GM12878 (cell line): ENCODE data around the gene JAG1. TPM values are rescaled to one million over a fixed set of nuclear protein-coding genes. Genes with fewer than 3 reads are reported as not detected.

ENCODE experiments used
- ATAC-seq: fragments of 200-7000 bp; cut with Tn5 transposase; 3 replicates; pipeline ENCODE4 v1.9.1; 2020; ENCODE audit warnings: mild to moderate bottlenecking, moderate library complexity
- BruUV-seq: library from RNA; stranded (reverse); fragments of 400-500 nt; replicated peaks from 2 replicates; lab custom pipeline; 2021; lab: Mats Ljungman, UMichigan
- CTCF ChIA-PET: fragments of 300-600 bp; sonication (Branson Sonifier 250); formaldehyde crosslinking; extraction: SDS; loops from one replicate; lab custom pipeline; 2021; ENCODE audit warnings: inconsistent platforms; lab: Yijun Ruan, JAX
- POLR2A ChIA-PET: fragments of 350-600 bp; formaldehyde crosslinking; extraction: SDS; loops from one replicate; lab custom pipeline; 2021; ENCODE audit warnings: inconsistent platforms; lab: Charles Lee
- RAD21 ChIA-PET: fragments of 300-600 bp; sonication (Branson Sonifier 250); formaldehyde crosslinking; loops from one replicate; lab custom pipeline; 2023; ENCODE audit warnings: antibody characterized with exemption; ENCODE audit not compliant: unreplicated experiment; lab: Charles Lee
- SMC1A ChIA-PET: fragments of 300-600 bp; sonication (Branson Sonifier 250); formaldehyde crosslinking; loops from one replicate; lab custom pipeline; 2023; ENCODE audit not compliant: unreplicated experiment, uncharacterized antibody; lab: Charles Lee
- DNase-seq: peaks from one replicate; pipeline ENCODE4 v3.0.0-alpha.2; 2011; ENCODE audit warnings: low read depth, low spot score
- FAIRE-seq: peaks from 3 replicates; lab custom pipeline; 2011; peaks lifted over from hg19 to GRCh38; lab: Jason Lieb, UNC
- H2AFZ ChIP-seq: 2 replicates; pipeline ENCODE4 v1.6.0; 2011; ENCODE audit warnings: low read depth, low read length, control low read depth; ENCODE audit not compliant: control insufficient read depth
- H3K27ac ChIP-seq: 2 replicates; pipeline ENCODE4 v1.5.1; 2011; ENCODE audit warnings: control low read depth; ENCODE audit not compliant: control insufficient read depth, insufficient read depth
- H3K27me3 ChIP-seq, 2 experiments: replicated peaks in 1 of 2; 2 replicates each; pipeline versions ENCODE4 v1.6.0 to v1.6.1; 2011; ENCODE audit warnings: low read length in 1 of 2; ENCODE audit not compliant: control insufficient read depth in 2 of 2, insufficient read depth in 2 of 2
- H3K36me3 ChIP-seq, 2 experiments: 2 replicates each; pipeline ENCODE4 v1.5.1; 2011; ENCODE audit warnings: low read length in 1 of 2; ENCODE audit not compliant: control insufficient read depth in 2 of 2, insufficient read depth in 2 of 2
- H3K4me1 ChIP-seq: 2 replicates; pipeline ENCODE4 v1.6.1; 2011; ENCODE audit warnings: mild to moderate bottlenecking, low read length, moderate library complexity, mixed read lengths; ENCODE audit not compliant: control insufficient read depth, insufficient read depth
- H3K4me2 ChIP-seq: 2 replicates; pipeline ENCODE4 v1.6.0; 2011; ENCODE audit warnings: control low read depth; ENCODE audit not compliant: control insufficient read depth, insufficient read depth
- H3K4me3 ChIP-seq: fragments of 200-600 bp; sonication (generic); 2 replicates; pipeline ENCODE4 v1.5.1; 2016
- H3K79me2 ChIP-seq: 2 replicates; pipeline ENCODE4 v1.6.0; 2011; ENCODE audit warnings: low read length; ENCODE audit not compliant: control insufficient read depth, insufficient read depth
- H3K9ac ChIP-seq: 2 replicates; pipeline ENCODE4 v1.8.0; 2011; ENCODE audit warnings: low read length, control low read depth, mixed read lengths; ENCODE audit not compliant: control insufficient read depth, insufficient read depth
- H3K9me3 ChIP-seq: replicated peaks from 3 replicates; pipeline ENCODE4 v1.5.1; 2011; ENCODE audit warnings: mild to moderate bottlenecking, low read length; ENCODE audit not compliant: control insufficient read depth, insufficient read depth
- H4K20me1 ChIP-seq: 2 replicates; pipeline ENCODE4 v1.6.0; 2011; ENCODE audit not compliant: control insufficient read depth, insufficient read depth
- ATF2 ChIP-seq: IDR thresholded peaks from 2 replicates; pipeline ENCODE4 v1.6.1; 2012; ENCODE audit warnings: low read length, inconsistent platforms
- CHD2 ChIP-seq: IDR thresholded peaks from 2 replicates; pipeline ENCODE4 v1.6.1; 2011; ENCODE audit warnings: low read depth, low read length, improper control_type of control experiment, borderline replicate concordance
- E2F4 ChIP-seq: IDR thresholded peaks from 2 replicates; pipeline ENCODE4 v1.6.1; 2012; ENCODE audit warnings: low read depth, low read length, improper control_type of control experiment
- GATAD2B ChIP-seq: fragments of 450-650 bp; conservative IDR thresholded peaks from 2 replicates; pipeline ENCODE4 v1.6.1; 2017; ENCODE audit warnings: low read depth, mild to moderate bottlenecking, moderate library complexity
- HDGF ChIP-seq: fragments of 450-650 bp; IDR thresholded peaks from 2 replicates; pipeline ENCODE4 v1.6.1; 2016; ENCODE audit warnings: antibody characterized with exemption
- KDM1A ChIP-seq: fragments of 200-600 bp; sonication (generic); IDR thresholded peaks from 2 replicates; pipeline ENCODE4 v1.6.1; 2016; ENCODE audit warnings: borderline replicate concordance
- PML ChIP-seq: IDR thresholded peaks from 2 replicates; pipeline ENCODE4 v1.6.1; 2012; ENCODE audit warnings: low read length, inconsistent platforms
- RUNX3 ChIP-seq: IDR thresholded peaks from 2 replicates; pipeline ENCODE4 v1.6.1; 2012; ENCODE audit warnings: low read length, inconsistent platforms
- SIX5 ChIP-seq: IDR thresholded peaks from 2 replicates; pipeline ENCODE4 v1.6.1; 2011; ENCODE audit warnings: mild to moderate bottlenecking, low read depth, low read length, moderate library complexity; ENCODE audit not compliant: severe bottlenecking
- SMAD1 ChIP-seq: fragments of 450-650 bp; IDR thresholded peaks from 2 replicates; pipeline ENCODE4 v1.6.1; 2018; ENCODE audit warnings: mild to moderate bottlenecking, low read depth; ENCODE audit not compliant: partially characterized antibody
- SRF ChIP-seq, 2 experiments: IDR thresholded peaks; 2 replicates each; pipeline ENCODE4 v1.6.1; 2011; ENCODE audit warnings: low read depth in 2 of 2, low read length in 2 of 2, mild to moderate bottlenecking in 1 of 2, moderate library complexity in 1 of 2
- TBL1XR1 ChIP-seq: IDR thresholded peaks from 2 replicates; pipeline ENCODE4 v1.6.1; 2012; ENCODE audit warnings: low read depth, low read length, improper control_type of control experiment
- YBX1 ChIP-seq: fragments of 450-650 bp; IDR thresholded peaks from 2 replicates; pipeline ENCODE4 v1.6.1; 2016; ENCODE audit warnings: antibody characterized with exemption
- ZNF207 ChIP-seq: fragments of 450-650 bp; IDR thresholded peaks from 2 replicates; pipeline ENCODE4 v1.6.1; 2014; ENCODE audit warnings: antibody characterized with exemption, mild to moderate bottlenecking, borderline replicate concordance
- WGBS: methylation state at CpG from one replicate; pipeline ENCODE4 v1.1.6; 2016; ENCODE audit warnings: low lambda C conversion rate; ENCODE audit not compliant: insufficient replicate concordance, insufficient coverage; ENCODE audit errors: missing lambda C conversion rate; 5-methylcytosine and 5-hydroxymethylcytosine counted together
- in situ Hi-C: fragments of 300-500 bp; cut with MboI; formaldehyde crosslinking; loops from 9 replicates; pipeline ENCODE4 v1.14.3; 2018; ENCODE audit warnings: mixed read lengths
- intact Hi-C: fragments of 100-400 bp; cut with micrococcal nuclease; formaldehyde crosslinking; loops from one replicate; pipeline ENCODE4 v1.14.2; 2022; ENCODE audit not compliant: unreplicated experiment
- polyA plus RNA-seq, 11 experiments: library from polyadenylated mRNA; depleted of rRNA in 4 of 11; unstranded in 6 of 11; stranded (reverse) in 5 of 11; fragments of >200 nt; fragmentation: Nextera tagmentation in 4 of 11; fragmentation: Illumina TruSeq in 1 of 11; extraction: Ambion mirVana in 4 of 11; extraction: Trizol in 1 of 11; gene quantifications; 1 replicate in 1 of 11; 2 replicates in 10 of 11; pipeline versions ENCODE4 v1.2.1 to v1.2.3, GENCODE V29; 2011 to 2016; ENCODE audit warnings: inconsistent platforms in 2 of 11, missing spikeins in 2 of 11, low read depth in 1 of 11
- total RNA-seq, 4 experiments: library from RNA; depleted of rRNA in 3 of 4; stranded (reverse); fragments of >200 nt in 3 of 4; fragmentation: Illumina TruSeq in 1 of 4; extraction: Trizol in 1 of 4; gene quantifications; 2 replicates each; pipeline versions ENCODE4 v1.2.1 to v1.2.3, GENCODE V29; 2013 to 2021
- TF ChIP-seq, protein P1 (sequence below): fragments of 450-650 bp; IDR thresholded peaks from 2 replicates; pipeline ENCODE4 v1.6.1; 2017; ENCODE audit warnings: mild to moderate bottlenecking, moderate library complexity
- TF ChIP-seq, protein P2 (sequence below): fragments of 450-650 bp; IDR thresholded peaks from 2 replicates; pipeline ENCODE4 v1.6.1; 2017; ENCODE audit warnings: antibody characterized with exemption, mild to moderate bottlenecking, moderate library complexity

Gene JAG1
- total and polyA plus RNA-seq, 10 of the 15 experiments (the other 5 are each of a cell fraction or from before 2014, with no cell fraction given): 0.66 to 6.9 (median 1.8) TPM

DNA sequence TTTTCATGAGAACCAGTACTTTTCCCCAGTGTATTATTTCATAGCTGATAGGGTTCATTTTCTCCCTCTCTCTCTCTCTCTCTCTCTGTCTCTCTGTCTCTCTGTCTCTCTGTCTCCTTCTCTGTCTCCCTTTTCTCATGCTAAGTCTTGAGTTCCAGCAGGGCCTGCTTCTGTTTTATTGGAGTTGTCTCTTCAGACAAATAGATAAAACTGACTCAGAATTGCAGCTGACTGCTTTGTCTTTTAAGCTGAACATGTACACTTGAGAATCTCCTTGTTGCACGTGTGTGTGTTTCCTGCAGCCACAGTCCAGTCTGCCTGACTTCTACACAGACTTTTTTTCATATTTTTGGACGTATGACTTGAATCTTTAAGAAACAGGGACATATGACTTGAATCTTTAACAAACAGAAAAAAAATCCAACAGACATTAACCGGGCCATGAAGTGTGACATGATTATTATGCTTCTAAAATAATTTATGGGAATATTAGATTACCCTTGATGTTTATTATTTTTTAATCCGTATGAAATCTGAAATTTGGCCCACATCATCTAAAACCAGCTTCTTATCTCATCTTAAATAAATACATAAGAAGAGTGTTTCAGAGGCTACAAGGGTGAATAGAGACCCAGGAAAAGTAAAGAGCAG is 71.5 kb downstream of the JAG1 start:
- Histone ChIP-seq H2AFZ (no peak overlapping the region), H3K9ac (no peak overlapping the region), H3K4me2 (no peak overlapping the region), H3K27ac (no peak overlapping the region), H3K36me3 (peaks cover 2 to 3% of the 10 kb centered on the region in 2 experiments; a peak in 2 of 4 replicates), H4K20me1 (no peaks in the 10 kb centered on the region), H3K4me1 (peaks cover 7% of the 10 kb centered on the region; the same call in 1 of the 2 replicates), H3K79me2 (no peaks in the 10 kb centered on the region), H3K27me3 (no peaks in the 10 kb centered on the region), H3K9me3 (no peaks in the 10 kb centered on the region), H3K4me3 (no peak overlapping the region)
- FAIRE-seq (no peak), DNase-seq (no peak), ATAC-seq (no peak)
- SMC1A ChIA-PET: interaction anchor here (1.0 to 1.3 kb wide), 2 partner anchors 9 to 30 kb away, joined by 3 read pairs; no protein-coding TSS in a partner anchor
- BruUV-seq: no TSS peak
- POLR2A ChIA-PET: no interaction called here
- RAD21 ChIA-PET: no interaction called here
- intact Hi-C loops (no loop called here), in situ Hi-C loops (no loop called here)
- WGBS: 94% methylated on average over 4 of the region's 4 CpGs
- CTCF ChIA-PET: no interaction called here
- no peak for TF ChIP-seq KDM1A
- no peak for TF ChIP-seq ZNF207
- no peak for TF ChIP-seq TBL1XR1
- TF ChIP-seq, protein P1, sequence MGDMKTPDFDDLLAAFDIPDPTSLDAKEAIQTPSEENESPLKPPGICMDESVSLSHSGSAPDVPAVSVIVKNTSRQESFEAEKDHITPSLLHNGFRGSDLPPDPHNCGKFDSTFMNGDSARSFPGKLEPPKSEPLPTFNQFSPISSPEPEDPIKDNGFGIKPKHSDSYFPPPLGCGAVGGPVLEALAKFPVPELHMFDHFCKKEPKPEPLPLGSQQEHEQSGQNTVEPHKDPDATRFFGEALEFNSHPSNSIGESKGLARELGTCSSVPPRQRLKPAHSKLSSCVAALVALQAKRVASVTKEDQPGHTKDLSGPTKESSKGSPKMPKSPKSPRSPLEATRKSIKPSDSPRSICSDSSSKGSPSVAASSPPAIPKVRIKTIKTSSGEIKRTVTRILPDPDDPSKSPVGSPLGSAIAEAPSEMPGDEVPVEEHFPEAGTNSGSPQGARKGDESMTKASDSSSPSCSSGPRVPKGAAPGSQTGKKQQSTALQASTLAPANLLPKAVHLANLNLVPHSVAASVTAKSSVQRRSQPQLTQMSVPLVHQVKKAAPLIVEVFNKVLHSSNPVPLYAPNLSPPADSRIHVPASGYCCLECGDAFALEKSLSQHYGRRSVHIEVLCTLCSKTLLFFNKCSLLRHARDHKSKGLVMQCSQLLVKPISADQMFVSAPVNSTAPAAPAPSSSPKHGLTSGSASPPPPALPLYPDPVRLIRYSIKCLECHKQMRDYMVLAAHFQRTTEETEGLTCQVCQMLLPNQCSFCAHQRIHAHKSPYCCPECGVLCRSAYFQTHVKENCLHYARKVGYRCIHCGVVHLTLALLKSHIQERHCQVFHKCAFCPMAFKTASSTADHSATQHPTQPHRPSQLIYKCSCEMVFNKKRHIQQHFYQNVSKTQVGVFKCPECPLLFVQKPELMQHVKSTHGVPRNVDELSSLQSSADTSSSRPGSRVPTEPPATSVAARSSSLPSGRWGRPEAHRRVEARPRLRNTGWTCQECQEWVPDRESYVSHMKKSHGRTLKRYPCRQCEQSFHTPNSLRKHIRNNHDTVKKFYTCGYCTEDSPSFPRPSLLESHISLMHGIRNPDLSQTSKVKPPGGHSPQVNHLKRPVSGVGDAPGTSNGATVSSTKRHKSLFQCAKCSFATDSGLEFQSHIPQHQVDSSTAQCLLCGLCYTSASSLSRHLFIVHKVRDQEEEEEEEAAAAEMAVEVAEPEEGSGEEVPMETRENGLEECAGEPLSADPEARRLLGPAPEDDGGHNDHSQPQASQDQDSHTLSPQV: no peak
- TF ChIP-seq YBX1: no peak
- no peak for TF ChIP-seq SRF (IDR thresholded peaks at IDR 0.05; ENCODE audit: low read depth in 2 of 2, low read length in 2 of 2)
- TF ChIP-seq E2F4: no peak
- TF ChIP-seq, protein P2, sequence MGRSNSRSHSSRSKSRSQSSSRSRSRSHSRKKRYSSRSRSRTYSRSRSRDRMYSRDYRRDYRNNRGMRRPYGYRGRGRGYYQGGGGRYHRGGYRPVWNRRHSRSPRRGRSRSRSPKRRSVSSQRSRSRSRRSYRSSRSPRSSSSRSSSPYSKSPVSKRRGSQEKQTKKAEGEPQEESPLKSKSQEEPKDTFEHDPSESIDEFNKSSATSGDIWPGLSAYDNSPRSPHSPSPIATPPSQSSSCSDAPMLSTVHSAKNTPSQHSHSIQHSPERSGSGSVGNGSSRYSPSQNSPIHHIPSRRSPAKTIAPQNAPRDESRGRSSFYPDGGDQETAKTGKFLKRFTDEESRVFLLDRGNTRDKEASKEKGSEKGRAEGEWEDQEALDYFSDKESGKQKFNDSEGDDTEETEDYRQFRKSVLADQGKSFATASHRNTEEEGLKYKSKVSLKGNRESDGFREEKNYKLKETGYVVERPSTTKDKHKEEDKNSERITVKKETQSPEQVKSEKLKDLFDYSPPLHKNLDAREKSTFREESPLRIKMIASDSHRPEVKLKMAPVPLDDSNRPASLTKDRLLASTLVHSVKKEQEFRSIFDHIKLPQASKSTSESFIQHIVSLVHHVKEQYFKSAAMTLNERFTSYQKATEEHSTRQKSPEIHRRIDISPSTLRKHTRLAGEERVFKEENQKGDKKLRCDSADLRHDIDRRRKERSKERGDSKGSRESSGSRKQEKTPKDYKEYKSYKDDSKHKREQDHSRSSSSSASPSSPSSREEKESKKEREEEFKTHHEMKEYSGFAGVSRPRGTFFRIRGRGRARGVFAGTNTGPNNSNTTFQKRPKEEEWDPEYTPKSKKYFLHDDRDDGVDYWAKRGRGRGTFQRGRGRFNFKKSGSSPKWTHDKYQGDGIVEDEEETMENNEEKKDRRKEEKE: no peak
- no peak for TF ChIP-seq SMAD1
- TF ChIP-seq CHD2: no peak
- TF ChIP-seq HDGF: no peak
- no peak for TF ChIP-seq PML
- TF ChIP-seq GATAD2B: no peak
- TF ChIP-seq RUNX3: no peak
- TF ChIP-seq SIX5: no peak
- no peak for TF ChIP-seq ATF2
